HG03469 (cell line): ENCODE results near the gene OR4D10.
"Not testable (repeated sequence)": the region's sequence is repeated elsewhere in the genome, so short reads cannot be mapped to it uniquely, and the experiment has no call there.

Experiments
- ATAC-seq: cut with Tn5 transposase; IDR thresholded peaks from one replicate; pipeline ENCODE4 v1.9.1; 2021; ENCODE audit warnings: mild to moderate bottlenecking, moderate library complexity, moderate number of reproducible peaks; ENCODE audit not compliant: unreplicated experiment

The OR4D10 gene

GRCh38 chr11:59473015-59473414 is at the start of gene OR4D10:
Gene OR4D10, plus strand, starts transcription at chr11:59473315. Its CDS starts 4,115 bp downstream, at chr11:59477430.
- no peak for ATAC-seq

- no peak for ATAC-seq
Observed at GRCh38 chr11:59423835-59424234, 49.3 kb upstream of the OR4D10 start.

- ATAC-seq, result no peak
Observed at GRCh38 chr11:59425131-59425530, 48.0 kb upstream of the OR4D10 start.

- ATAC-seq, result no peak
Observed at GRCh38 chr11:59426361-59427067, 46.6 kb upstream of the OR4D10 start, which contains the start of gene OR5A2. Gene OR5A2, minus strand, starts transcription at chr11:59426413. Its CDS starts 3,460 bp downstream, at chr11:59422953.

GRCh38 chr11:59427068-59427382 is 46.1 kb upstream of the OR4D10 start:
- ATAC-seq, result no peak

GRCh38 chr11:59429924-59430516 is 43.1 kb upstream of the OR4D10 start:
- ATAC-seq, result peak; percentile 69

- no peak for ATAC-seq
Observed at GRCh38 chr11:59436169-59436568, 36.9 kb upstream of the OR4D10 start, which contains the start of gene OR5A1. Gene OR5A1, plus strand, starts transcription at chr11:59436469. Its CDS starts 6,700 bp downstream, at chr11:59443169.

- ATAC-seq, result no peak
Observed at GRCh38 chr11:59437770-59438169, 35.3 kb upstream of the OR4D10 start.

GRCh38 chr11:59445624-59446023 is 27.5 kb upstream of the OR4D10 start:
- ATAC-seq, result not testable (repeated sequence)

- ATAC-seq, result no peak
Observed at GRCh38 chr11:59448484-59448883, 24.6 kb upstream of the OR4D10 start.

GRCh38 chr11:59456661-59457060 is 16.5 kb upstream of the OR4D10 start, which contains the start of gene OR4D6:
Gene OR4D6, plus strand, starts transcription at chr11:59456961. Its CDS starts 0 bp downstream, at chr11:59456961.
- ATAC-seq, result no peak

- no peak for ATAC-seq
Observed at GRCh38 chr11:59459916-59460315, 13.2 kb upstream of the OR4D10 start.

- ATAC-seq, result no peak
Observed at GRCh38 chr11:59463190-59463641, 9.9 kb upstream of the OR4D10 start.

GRCh38 chr11:59475176-59475575 is 2.1 kb downstream of the OR4D10 start:
- no peak for ATAC-seq

GRCh38 chr11:59479906-59480305 is 6.8 kb downstream of the OR4D10 start:
- ATAC-seq, result no peak

GRCh38 chr11:59480359-59480758 is 7.2 kb downstream of the OR4D10 start:
- ATAC-seq, result no peak

- ATAC-seq, result no peak
Observed at GRCh38 chr11:59501931-59502330, 28.8 kb downstream of the OR4D10 start.

- ATAC-seq, result no peak
Observed at GRCh38 chr11:59503276-59503675, 30.2 kb downstream of the OR4D10 start, which contains the start of gene OR4D11. Gene OR4D11, plus strand, starts transcription at chr11:59503576. Its CDS starts 0 bp downstream, at chr11:59503576.

- ATAC-seq, result no peak
Observed at GRCh38 chr11:59510941-59511589, 38.0 kb downstream of the OR4D10 start, which contains the start of gene OR4D9. Gene OR4D9, plus strand, starts transcription at chr11:59511539. Its CDS starts 3,374 bp downstream, at chr11:59514913.

GRCh38 chr11:59511675-59512074 is 38.6 kb downstream of the OR4D10 start:
- no peak for ATAC-seq

- not testable (repeated sequence) for ATAC-seq
Observed at GRCh38 chr11:59520139-59520538, 47.0 kb downstream of the OR4D10 start.
